T1000 (cell line): Measurements from ENCODE around the gene SP6.

ENCODE experiments used
- DNase-seq: peaks from one replicate; lab custom pipeline; 2025; ENCODE audit warnings: mixed read lengths; lab: John Stamatoyannopoulos, UW

Gene SP6

GRCh38 chr17:47879776-47880454 is 29.0 kb upstream of the SP6 start:
- DNase-seq = no peak

- no peak for DNase-seq
Measured at GRCh38 chr17:47879028-47879585, 28.1 kb upstream of the SP6 start.

- no peak for DNase-seq
Measured at GRCh38 chr17:47878203-47879027, 27.5 kb upstream of the SP6 start.

- no peak for DNase-seq
Measured at GRCh38 chr17:47877368-47878034, 26.5 kb upstream of the SP6 start.

- peak; percentile 21 for DNase-seq
Measured at GRCh38 chr17:47875011-47875985, 24.3 kb upstream of the SP6 start.

- no peak for DNase-seq
Measured at GRCh38 chr17:47873200-47874090, 22.5 kb upstream of the SP6 start.

- DNase-seq = no peak
Measured at GRCh38 chr17:47872651-47873161, 21.7 kb upstream of the SP6 start.

- no peak for DNase-seq
Measured at GRCh38 chr17:47872019-47872650, 21.2 kb upstream of the SP6 start.

- DNase-seq = no peak
Measured at GRCh38 chr17:47871048-47871447, 20.1 kb upstream of the SP6 start.

- DNase-seq = no peak
Measured at GRCh38 chr17:47870056-47870455, 19.1 kb upstream of the SP6 start.

GRCh38 chr17:47869114-47869513 is 18.2 kb upstream of the SP6 start:
- no peak for DNase-seq

- no peak for DNase-seq
Measured at GRCh38 chr17:47867813-47868533, 17.0 kb upstream of the SP6 start.

GRCh38 chr17:47866941-47867340 is 16.0 kb upstream of the SP6 start:
- DNase-seq = no peak

GRCh38 chr17:47864791-47865216 is 13.8 kb upstream of the SP6 start:
- no peak for DNase-seq

- DNase-seq = peak; percentile 47
Measured at GRCh38 chr17:47862621-47863440, 11.9 kb upstream of the SP6 start.

GRCh38 chr17:47860386-47860785 is 9.4 kb upstream of the SP6 start:
- no peak for DNase-seq

GRCh38 chr17:47857551-47858455 is 6.8 kb upstream of the SP6 start:
- no peak for DNase-seq
